Astrocyte of the cerebellum (primary cell): ENCODE results near the gene ARL8B.
A peak's percentile ranks its signal among the peaks of the same experiment; 100 is the strongest.
"Not testable (repeated sequence)": the region's sequence is repeated elsewhere in the genome, so short reads cannot be mapped to it uniquely, and the experiment has no call there.

Source experiments
- DNase-seq: peaks from one replicate; pipeline ENCODE4 v3.0.0-alpha.2; 2011; ENCODE audit warnings: low read depth
- H3K4me3 ChIP-seq: 2 replicates; pipeline ENCODE4 v1.5.1; 2011; ENCODE audit warnings: mild to moderate bottlenecking, low read depth, low read length, moderate library complexity
- CTCF ChIP-seq: IDR thresholded peaks from 2 replicates; pipeline ENCODE4 v1.5.1; 2012; ENCODE audit warnings: low read length, low read depth, moderate library complexity, mild to moderate bottlenecking; ENCODE audit errors: missing control alignments
- in situ Hi-C: cut with HindIII; loops from 2 replicates; pipeline ENCODE4 v1.10.0; 2017; ENCODE audit warnings: low sequenced_read_pairs

ARL8B gene

DNA sequence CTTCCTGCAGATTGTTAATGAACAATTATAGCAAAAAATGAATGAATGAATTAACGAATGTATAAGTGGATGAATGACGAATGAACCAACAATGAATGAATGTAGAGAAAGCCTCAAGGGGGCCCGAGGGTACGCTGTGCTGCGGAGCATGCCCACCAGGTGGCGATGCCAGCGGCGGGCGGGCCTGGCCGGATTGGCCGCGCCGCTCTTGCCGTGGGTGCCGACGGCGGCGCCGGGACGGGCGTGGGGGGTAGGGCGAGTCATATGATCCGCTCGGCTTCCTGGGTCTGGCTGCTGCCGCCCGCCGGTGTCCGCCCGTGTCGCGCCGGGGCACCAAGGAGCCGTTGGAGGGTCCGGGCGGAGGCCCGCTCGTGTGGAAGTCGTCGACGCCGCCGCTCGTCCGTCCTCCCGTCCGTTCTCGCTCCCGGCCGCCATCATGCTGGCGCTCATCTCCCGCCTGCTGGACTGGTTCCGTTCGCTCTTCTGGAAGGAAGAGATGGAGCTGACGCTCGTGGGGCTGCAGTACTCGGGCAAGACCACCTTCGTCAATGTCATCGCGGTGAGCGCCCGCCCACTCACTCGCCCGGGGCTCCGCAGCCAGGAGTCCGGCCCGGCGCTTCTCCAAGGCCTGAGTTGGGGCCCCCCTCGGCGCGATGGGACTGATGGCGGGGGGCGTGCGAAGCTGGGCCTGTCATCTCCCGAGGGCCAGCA lies at the start of gene ARL8B:
Gene ARL8B (plus strand): TSS at position 263 of the 711 bp plus-strand sequence. CDS start 174 bp downstream, at position 437.
- peak within 1 kb of the TSS; percentile 99 for H3K4me3 ChIP-seq

DNA sequence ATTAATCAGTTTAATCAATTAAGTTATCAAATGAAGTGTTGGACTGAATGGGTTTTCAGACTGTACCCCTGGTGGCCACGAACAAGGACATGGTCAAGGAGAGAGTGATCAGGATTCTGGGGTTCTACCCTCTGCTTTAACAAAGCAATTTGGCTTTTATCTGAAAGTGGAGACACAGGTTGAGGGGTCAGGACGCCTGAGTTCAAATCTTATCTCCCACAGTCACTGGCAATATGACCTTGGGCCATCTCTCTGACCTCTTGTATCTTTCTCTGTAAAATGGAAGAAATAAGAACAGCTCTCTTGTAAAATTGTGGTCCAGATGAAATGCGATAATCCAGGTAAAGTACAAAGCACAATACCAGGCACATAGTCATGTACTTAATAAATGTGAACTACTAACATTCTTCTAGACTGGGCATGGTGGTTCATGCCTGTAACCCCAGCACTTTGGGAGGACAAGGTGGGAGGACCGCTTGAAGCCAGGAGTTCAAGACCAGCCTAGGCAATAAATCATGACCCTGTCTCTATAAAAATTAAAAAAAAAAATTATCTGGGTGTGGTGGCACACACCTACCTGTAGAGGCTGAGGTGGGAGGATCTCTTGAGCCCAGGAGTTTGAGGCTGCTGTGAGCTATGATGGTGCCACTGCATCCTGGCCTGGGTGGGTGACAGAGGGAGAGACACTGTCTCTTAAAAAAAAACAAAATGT lies 48.6 kb upstream of the ARL8B start:
- DNase-seq = no peak
- no peak for TF ChIP-seq CTCF
- H3K4me3 ChIP-seq = no peak overlapping the region
- in situ Hi-C loops = no loop called here

More for the DNA sequence above, at the start of gene ARL8B:
- peak; percentile 98 for TF ChIP-seq CTCF
- in situ Hi-C loops = no loop called here
- peak; percentile 63 for DNase-seq

DNA sequence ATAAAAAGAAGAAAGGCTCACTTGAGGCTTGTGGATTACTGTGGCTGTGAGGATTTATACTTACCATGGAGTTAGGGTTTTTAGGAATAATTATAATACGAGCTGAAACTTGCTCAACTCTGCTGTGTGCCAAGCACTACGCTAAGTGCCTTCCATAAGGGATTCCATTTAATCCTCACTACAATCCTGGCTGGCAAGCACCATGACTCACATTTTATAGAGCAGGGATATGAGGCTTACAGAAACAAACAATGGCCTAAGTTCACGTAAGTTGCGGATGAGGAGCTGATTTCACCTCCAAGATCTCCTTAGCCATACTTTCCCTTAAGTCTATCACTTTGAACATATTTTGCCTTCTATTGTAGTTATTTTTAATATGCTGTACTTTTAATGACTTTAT lies 43.9 kb upstream of the ARL8B start:
- in situ Hi-C loops = no loop called here
- no peak overlapping the region for H3K4me3 ChIP-seq
- DNase-seq = no peak
- no peak for TF ChIP-seq CTCF

- TF ChIP-seq CTCF = no peak
Observed at GRCh38 chr3:5079761-5080160, 42.3 kb upstream of the ARL8B start.

GRCh38 chr3:5080779-5081550 lies 41.1 kb upstream of the ARL8B start:
- no peak overlapping the region for H3K4me3 ChIP-seq
- in situ Hi-C loops = no loop called here
- TF ChIP-seq CTCF = no peak
- DNase-seq = no peak

More at GRCh38 chr3:5079761-5080160, 42.3 kb upstream of the ARL8B start:
- H3K4me3 ChIP-seq = no peak overlapping the region
- DNase-seq = no peak
- in situ Hi-C loops = no loop called here

DNA sequence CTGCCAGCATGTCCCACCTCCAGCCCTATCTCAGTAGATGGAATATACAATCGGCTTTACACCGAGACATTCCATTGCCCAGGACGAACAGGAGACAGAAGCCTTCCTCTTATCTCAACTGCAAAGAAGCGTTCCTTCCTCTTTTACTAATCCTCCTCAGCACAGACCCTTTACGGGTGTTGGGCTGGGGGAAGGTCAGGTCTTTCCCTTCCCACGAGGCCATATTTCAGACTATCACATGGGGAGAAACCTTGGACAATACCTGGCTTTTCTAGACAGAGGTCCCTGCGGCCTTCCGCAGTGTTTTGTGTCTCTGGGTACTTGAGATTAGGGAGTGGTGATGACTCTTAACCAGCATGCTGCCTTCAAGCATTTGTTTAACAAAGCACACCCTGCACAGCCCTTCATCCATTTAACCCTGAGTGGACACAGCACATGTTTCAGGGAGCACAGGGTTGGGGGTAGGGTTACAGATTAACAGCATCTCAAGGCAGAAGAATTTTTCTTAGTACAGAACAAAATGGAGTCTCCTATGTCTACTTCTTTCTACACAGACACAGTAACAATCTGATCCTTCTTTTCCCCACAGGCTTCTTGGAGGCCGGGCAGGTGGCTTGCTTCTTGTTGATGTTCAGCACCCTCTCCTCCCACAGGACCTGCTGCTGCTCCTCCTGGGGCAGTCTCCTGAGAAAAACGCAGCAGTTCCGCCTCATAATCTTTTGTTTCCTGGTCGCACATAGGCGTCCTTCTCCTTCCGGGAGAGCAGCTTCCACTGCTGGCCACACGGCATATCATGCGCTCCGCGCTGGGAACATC lies 39.9 kb upstream of the ARL8B start:
- in situ Hi-C loops, DNase-seq, H3K4me3 ChIP-seq: not testable (repeated sequence)
